ENCODE results near the gene PRAMEF18. TPM values are rescaled to one million over a fixed set of nuclear protein-coding genes. Genes with fewer than 3 reads are reported as not detected.
"Not testable (repeated sequence)": the region's sequence is repeated elsewhere in the genome, so short reads cannot be mapped to it uniquely, and the experiment has no call there.

PRAMEF18 gene
- not detected for total RNA-seq

GRCh38 chr1:13225675-13226204 lies at the start of gene PRAMEF18:
Gene PRAMEF18 (minus strand): TSS chr1:13226154. CDS start chr1:13226106, 48 bp downstream.
- H3K27ac Mint-ChIP-seq; POLR2A ChIA-PET; H3K27me3 Mint-ChIP-seq; DNase-seq; H3K9me3 Mint-ChIP-seq; CTCF ChIA-PET; H3K4me3 Mint-ChIP-seq; H3K4me1 Mint-ChIP-seq; H3K36me3 Mint-ChIP-seq (ENCODE audit: low read depth): not testable (repeated sequence)

GRCh38 chr1:13265124-13265523 lies 39.2 kb upstream of the PRAMEF18 start:
- CTCF ChIA-PET; DNase-seq; H3K4me3 Mint-ChIP-seq; POLR2A ChIA-PET; H3K27ac Mint-ChIP-seq; H3K27me3 Mint-ChIP-seq; H3K4me1 Mint-ChIP-seq; H3K9me3 Mint-ChIP-seq; H3K36me3 Mint-ChIP-seq (ENCODE audit: low read depth): not testable (repeated sequence)

GRCh38 chr1:13253898-13254297 lies 27.9 kb upstream of the PRAMEF18 start, which contains the start of gene PRAMEF5:
Gene PRAMEF5 (plus strand): TSS chr1:13254198. CDS start chr1:13259269, 5,071 bp downstream.
- H3K4me3 Mint-ChIP-seq; CTCF ChIA-PET; POLR2A ChIA-PET; H3K27me3 Mint-ChIP-seq; H3K4me1 Mint-ChIP-seq; H3K27ac Mint-ChIP-seq; H3K9me3 Mint-ChIP-seq; DNase-seq; H3K36me3 Mint-ChIP-seq (ENCODE audit: low read depth): not testable (repeated sequence)

- H3K9me3 Mint-ChIP-seq; H3K27me3 Mint-ChIP-seq; H3K4me1 Mint-ChIP-seq; DNase-seq; H3K36me3 Mint-ChIP-seq (ENCODE audit: low read depth); CTCF ChIA-PET; H3K27ac Mint-ChIP-seq; POLR2A ChIA-PET; H3K4me3 Mint-ChIP-seq: not testable (repeated sequence)
Measured at GRCh38 chr1:13247122-13247521, 21.2 kb upstream of the PRAMEF18 start.

- H3K27ac Mint-ChIP-seq; H3K4me3 Mint-ChIP-seq; H3K27me3 Mint-ChIP-seq; H3K9me3 Mint-ChIP-seq; DNase-seq; H3K4me1 Mint-ChIP-seq; POLR2A ChIA-PET; CTCF ChIA-PET; H3K36me3 Mint-ChIP-seq (ENCODE audit: low read depth): not testable (repeated sequence)
Measured at GRCh38 chr1:13246554-13246871, 20.6 kb upstream of the PRAMEF18 start.

GRCh38 chr1:13245841-13246553 lies 20.0 kb upstream of the PRAMEF18 start:
- H3K9me3 Mint-ChIP-seq; DNase-seq; CTCF ChIA-PET; H3K4me3 Mint-ChIP-seq; H3K27me3 Mint-ChIP-seq; H3K4me1 Mint-ChIP-seq; H3K27ac Mint-ChIP-seq; POLR2A ChIA-PET; H3K36me3 Mint-ChIP-seq (ENCODE audit: low read depth): not testable (repeated sequence)

GRCh38 chr1:13243536-13244263 lies 17.7 kb upstream of the PRAMEF18 start:
- CTCF ChIA-PET: not testable (repeated sequence)

GRCh38 chr1:13239633-13240032 lies 13.7 kb upstream of the PRAMEF18 start:
- CTCF ChIA-PET; H3K27me3 Mint-ChIP-seq; H3K9me3 Mint-ChIP-seq; H3K4me1 Mint-ChIP-seq; DNase-seq; H3K36me3 Mint-ChIP-seq (ENCODE audit: low read depth); H3K27ac Mint-ChIP-seq; POLR2A ChIA-PET; H3K4me3 Mint-ChIP-seq: not testable (repeated sequence)

More at GRCh38 chr1:13243536-13244263, 17.7 kb upstream of the PRAMEF18 start:
- H3K27ac Mint-ChIP-seq; H3K4me3 Mint-ChIP-seq; H3K27me3 Mint-ChIP-seq; H3K9me3 Mint-ChIP-seq; H3K4me1 Mint-ChIP-seq; DNase-seq; H3K36me3 Mint-ChIP-seq (ENCODE audit: low read depth); POLR2A ChIA-PET: not testable (repeated sequence)

GRCh38 chr1:13237572-13237971 lies 11.6 kb upstream of the PRAMEF18 start:
- H3K4me1 Mint-ChIP-seq; CTCF ChIA-PET; POLR2A ChIA-PET; DNase-seq; H3K36me3 Mint-ChIP-seq (ENCODE audit: low read depth); H3K4me3 Mint-ChIP-seq; H3K9me3 Mint-ChIP-seq; H3K27me3 Mint-ChIP-seq; H3K27ac Mint-ChIP-seq: not testable (repeated sequence)

GRCh38 chr1:13234057-13234456 lies 8.1 kb upstream of the PRAMEF18 start:
- POLR2A ChIA-PET; H3K36me3 Mint-ChIP-seq (ENCODE audit: low read depth); DNase-seq; CTCF ChIA-PET; H3K4me1 Mint-ChIP-seq; H3K27me3 Mint-ChIP-seq; H3K9me3 Mint-ChIP-seq; H3K4me3 Mint-ChIP-seq; H3K27ac Mint-ChIP-seq: not testable (repeated sequence)

GRCh38 chr1:13232056-13232455 lies 6.1 kb upstream of the PRAMEF18 start:
- H3K27ac Mint-ChIP-seq; H3K27me3 Mint-ChIP-seq; H3K4me3 Mint-ChIP-seq; POLR2A ChIA-PET; DNase-seq; H3K36me3 Mint-ChIP-seq (ENCODE audit: low read depth); H3K9me3 Mint-ChIP-seq; CTCF ChIA-PET; H3K4me1 Mint-ChIP-seq: not testable (repeated sequence)

- H3K9me3 Mint-ChIP-seq; H3K4me1 Mint-ChIP-seq; H3K36me3 Mint-ChIP-seq (ENCODE audit: low read depth); POLR2A ChIA-PET; H3K4me3 Mint-ChIP-seq; CTCF ChIA-PET; H3K27me3 Mint-ChIP-seq; DNase-seq; H3K27ac Mint-ChIP-seq: not testable (repeated sequence)
Measured at GRCh38 chr1:13231061-13231750, 5.3 kb upstream of the PRAMEF18 start.

GRCh38 chr1:13230601-13231000 lies 4.6 kb upstream of the PRAMEF18 start:
- H3K27ac Mint-ChIP-seq; H3K27me3 Mint-ChIP-seq; H3K4me3 Mint-ChIP-seq; DNase-seq; H3K9me3 Mint-ChIP-seq; H3K4me1 Mint-ChIP-seq; POLR2A ChIA-PET; H3K36me3 Mint-ChIP-seq (ENCODE audit: low read depth); CTCF ChIA-PET: not testable (repeated sequence)

- H3K27ac Mint-ChIP-seq; POLR2A ChIA-PET; H3K27me3 Mint-ChIP-seq; H3K4me1 Mint-ChIP-seq; H3K36me3 Mint-ChIP-seq (ENCODE audit: low read depth); CTCF ChIA-PET; H3K4me3 Mint-ChIP-seq; H3K9me3 Mint-ChIP-seq; DNase-seq: not testable (repeated sequence)
Measured at GRCh38 chr1:13230096-13230495, 4.1 kb upstream of the PRAMEF18 start.

Data from activated CD4-positive, alpha-beta memory T cell treated with anti-CD3 and anti-CD28 coated beads, Interleukin-2, amount 10 ng/mL, durations not matched to agents 7 days and 5 days (primary cell).